Hepatocyte (in vitro differentiated cells): ENCODE measurements around the gene ITGB3. TPM values are rescaled to one million over a fixed set of nuclear protein-coding genes. Genes with fewer than 3 reads are reported as not detected.
"Not testable (repeated sequence)": the region's sequence is repeated elsewhere in the genome, so short reads cannot be mapped to it uniquely, and the experiment has no call there.

Source experiments
- DNase-seq: peaks from one replicate; pipeline ENCODE4 v3.0.0-alpha.2; 2016; ENCODE audit warnings: low spot score
- H2AFZ ChIP-seq: fragments of 200-600 bp; sonication (generic); 2 replicates; pipeline ENCODE4 v1.6.0; 2016; ENCODE audit warnings: antibody characterized with exemption, mild to moderate bottlenecking
- H3K27ac ChIP-seq: fragments of 200-600 bp; sonication (generic); 2 replicates; pipeline ENCODE4 v1.5.1; 2016; ENCODE audit warnings: mild to moderate bottlenecking
- H3K27me3 ChIP-seq: fragments of 200-600 bp; sonication (generic); 2 replicates; pipeline ENCODE4 v1.6.1; 2016
- H3K36me3 ChIP-seq: fragments of 200-600 bp; sonication (generic); replicated peaks from 2 replicates; pipeline ENCODE4 v1.5.1; 2016; ENCODE audit warnings: low read depth; ENCODE audit not compliant: insufficient read depth
- H3K4me1 ChIP-seq: fragments of 200-600 bp; sonication (generic); 2 replicates; pipeline ENCODE4 v1.5.1; 2016; ENCODE audit warnings: mild to moderate bottlenecking, moderate library complexity; ENCODE audit not compliant: insufficient read depth
- H3K4me2 ChIP-seq: fragments of 200-600 bp; sonication (generic); 2 replicates; pipeline ENCODE4 v1.6.0; 2016
- H3K4me3 ChIP-seq: fragments of 200-600 bp; sonication (generic); 2 replicates; pipeline ENCODE4 v1.5.1; 2016; ENCODE audit warnings: mild to moderate bottlenecking
- H3K79me2 ChIP-seq: fragments of 200-600 bp; sonication (generic); 2 replicates; pipeline ENCODE4 v1.6.0; 2017; ENCODE audit warnings: mild to moderate bottlenecking
- H3K9me2 ChIP-seq: fragments of 200-600 bp; sonication (generic); replicated peaks from 2 replicates; pipeline ENCODE4 v1.6.0; 2017; ENCODE audit warnings: mild to moderate bottlenecking; ENCODE audit not compliant: insufficient read depth
- H3K9me3 ChIP-seq: fragments of 200-600 bp; sonication (generic); 2 replicates; pipeline ENCODE4 v1.5.1; 2016; ENCODE audit warnings: low read depth, mild to moderate bottlenecking
- H4K20me1 ChIP-seq: fragments of 200-600 bp; sonication (generic); 2 replicates; pipeline ENCODE4 v1.6.0; 2016; ENCODE audit warnings: mild to moderate bottlenecking; ENCODE audit not compliant: insufficient read depth, poor library complexity, severe bottlenecking
- CTCF ChIP-seq: fragments of 200-600 bp; sonication (generic); IDR thresholded peaks from 2 replicates; pipeline ENCODE4 v1.5.1; 2016; ENCODE audit warnings: antibody characterized with exemption, mild to moderate bottlenecking; ENCODE audit not compliant: poor library complexity
- EZH2 ChIP-seq: fragments of 200-600 bp; sonication (generic); IDR thresholded peaks from 2 replicates; pipeline ENCODE4 v1.6.1; 2016; ENCODE audit warnings: antibody characterized with exemption, mild to moderate bottlenecking, borderline replicate concordance
- EZH2phosphoT487 ChIP-seq: fragments of 200-600 bp; sonication (generic); IDR thresholded peaks from one replicate; pipeline ENCODE4 v1.6.1; 2018; ENCODE audit warnings: antibody characterized with exemption, mild to moderate bottlenecking, low read depth, moderate library complexity; ENCODE audit not compliant: unreplicated experiment, severe bottlenecking
- WGBS: methylation state at CpG from one replicate; pipeline ENCODE4 v1.1.6; 2016; ENCODE audit warnings: low lambda C conversion rate; ENCODE audit errors: missing lambda C conversion rate; 5-methylcytosine and 5-hydroxymethylcytosine counted together
- polyA plus RNA-seq: library from polyadenylated mRNA; unstranded; fragments of >200 nt; fragmentation: Nextera tagmentation; extraction: Ambion mirVana; gene quantifications from 2 replicates; pipeline ENCODE4 v1.2.1, GENCODE V29; 2016
- total RNA-seq: library from RNA; depleted of rRNA; stranded (reverse); fragments of >200 nt; gene quantifications from 2 replicates; pipeline ENCODE4 v1.2.3, GENCODE V29; 2014

The ITGB3 gene
- total and polyA plus RNA-seq, 2 experiments from 2014 or later: 0.66 to 1.4 TPM

- no peaks in the 10 kb centered on the region for H3K36me3 ChIP-seq
- H3K27ac ChIP-seq: peak overlapping the region; percentile 52
- DNase-seq: no peak
- H4K20me1 ChIP-seq: no peaks in the 10 kb centered on the region
- no peaks in the 10 kb centered on the region for H3K9me3 ChIP-seq
- H3K9me2 ChIP-seq: no peaks in the 10 kb centered on the region
- no peaks in the 10 kb centered on the region for H3K79me2 ChIP-seq
- 29% methylated on average over 1 of the region's 1 CpG for WGBS
- H2AFZ ChIP-seq: no peak overlapping the region
- no peak overlapping the region for H3K4me2 ChIP-seq
- TF ChIP-seq CTCF (no peak), EZH2phosphoT487 (no peak), EZH2 (no peak)
- H3K4me3 ChIP-seq: no peak overlapping the region
- peaks cover 8% of the 10 kb centered on the region for H3K4me1 ChIP-seq
- H3K27me3 ChIP-seq: no peaks in the 10 kb centered on the region
Measured at GRCh38 chr17:47267354-47267828, 13.8 kb downstream of the ITGB3 start.

GRCh38 chr17:47268964-47269363, 15.3 kb downstream of the ITGB3 start:
- H3K79me2 ChIP-seq, H3K27me3 ChIP-seq, H3K4me1 ChIP-seq, H2AFZ ChIP-seq, H3K4me2 ChIP-seq, H3K36me3 ChIP-seq, H3K27ac ChIP-seq, H4K20me1 ChIP-seq, H3K9me2 ChIP-seq, DNase-seq, H3K9me3 ChIP-seq, H3K4me3 ChIP-seq: not testable (repeated sequence)
- WGBS: 88% methylated on average over 3 of the region's 3 CpGs

GRCh38 chr17:47269561-47270280, 16.1 kb downstream of the ITGB3 start:
- H3K4me2 ChIP-seq, H3K27ac ChIP-seq, H3K4me3 ChIP-seq, H4K20me1 ChIP-seq, H3K79me2 ChIP-seq, H2AFZ ChIP-seq, H3K9me2 ChIP-seq, DNase-seq, H3K36me3 ChIP-seq, H3K27me3 ChIP-seq, H3K9me3 ChIP-seq: not testable (repeated sequence)
- peaks cover 15% of the 10 kb centered on the region for H3K4me1 ChIP-seq

- DNase-seq: no peak
- Histone ChIP-seq H3K9me2 (no peaks in the 10 kb centered on the region), H4K20me1 (no peaks in the 10 kb centered on the region), H3K4me2 (no peak overlapping the region), H3K4me1 (peaks cover 29% of the 10 kb centered on the region), H3K36me3 (no peaks in the 10 kb centered on the region), H3K27ac (no peak overlapping the region), H2AFZ (no peak overlapping the region), H3K27me3 (no peaks in the 10 kb centered on the region), H3K4me3 (no peak overlapping the region), H3K79me2 (no peaks in the 10 kb centered on the region), H3K9me3 (no peaks in the 10 kb centered on the region)
- TF ChIP-seq CTCF: no peak
- no peak for TF ChIP-seq EZH2phosphoT487
- TF ChIP-seq EZH2: no peak
- WGBS: 84% methylated on average over 2 of the region's 2 CpGs
Measured at GRCh38 chr17:47270946-47271705, 17.5 kb downstream of the ITGB3 start.
